ENCODE measurements around the gene MTHFR.

DNA sequence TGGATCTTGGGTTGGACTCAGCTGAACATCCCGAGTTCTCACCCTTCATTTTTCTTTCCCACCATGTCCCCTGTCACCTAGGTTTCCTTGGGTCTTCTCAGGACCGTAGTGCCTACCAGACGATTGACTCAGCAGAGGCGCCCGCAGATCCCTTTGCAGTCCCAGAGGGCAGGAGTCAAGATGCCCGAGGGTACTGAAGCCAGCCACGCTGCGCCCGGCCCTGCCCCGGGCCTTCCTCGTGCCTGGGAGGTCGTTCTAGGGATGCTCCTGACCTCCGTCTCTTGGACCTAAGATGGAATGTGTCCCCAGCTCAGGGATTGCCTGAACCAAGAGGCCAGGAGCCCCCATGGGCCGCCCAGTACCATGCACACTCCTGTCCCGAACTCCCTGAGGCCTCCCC is 55.8 kb downstream of the MTHFR start:
- TF ChIP-seq POLR2A (IDR thresholded peaks at IDR 0.05) = no peak
- TF ChIP-seq, protein P1, sequence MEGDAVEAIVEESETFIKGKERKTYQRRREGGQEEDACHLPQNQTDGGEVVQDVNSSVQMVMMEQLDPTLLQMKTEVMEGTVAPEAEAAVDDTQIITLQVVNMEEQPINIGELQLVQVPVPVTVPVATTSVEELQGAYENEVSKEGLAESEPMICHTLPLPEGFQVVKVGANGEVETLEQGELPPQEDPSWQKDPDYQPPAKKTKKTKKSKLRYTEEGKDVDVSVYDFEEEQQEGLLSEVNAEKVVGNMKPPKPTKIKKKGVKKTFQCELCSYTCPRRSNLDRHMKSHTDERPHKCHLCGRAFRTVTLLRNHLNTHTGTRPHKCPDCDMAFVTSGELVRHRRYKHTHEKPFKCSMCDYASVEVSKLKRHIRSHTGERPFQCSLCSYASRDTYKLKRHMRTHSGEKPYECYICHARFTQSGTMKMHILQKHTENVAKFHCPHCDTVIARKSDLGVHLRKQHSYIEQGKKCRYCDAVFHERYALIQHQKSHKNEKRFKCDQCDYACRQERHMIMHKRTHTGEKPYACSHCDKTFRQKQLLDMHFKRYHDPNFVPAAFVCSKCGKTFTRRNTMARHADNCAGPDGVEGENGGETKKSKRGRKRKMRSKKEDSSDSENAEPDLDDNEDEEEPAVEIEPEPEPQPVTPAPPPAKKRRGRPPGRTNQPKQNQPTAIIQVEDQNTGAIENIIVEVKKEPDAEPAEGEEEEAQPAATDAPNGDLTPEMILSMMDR (IDR thresholded peaks at IDR 0.05 in 4 of 5, conservative IDR thresholded peaks at IDR 0.05 in 1 of 5) = no peak

Measured in gastrocnemius medialis (tissue), 4 donors.